NCI-H1436 (cell line): ENCODE measurements around the gene GTF2A1L.
"Not testable (repeated sequence)": the region's sequence is repeated elsewhere in the genome, so short reads cannot be mapped to it uniquely, and the experiment has no call there.

Experiments
- DNase-seq: peaks from one replicate; lab custom pipeline; 2025; lab: John Stamatoyannopoulos, UW

GTF2A1L gene

GRCh38 chr2:48617618-48618017 is at the start of gene GTF2A1L:
GTF2A1L (plus strand) TSS chr2:48617856; CDS start chr2:48617875, 19 bp downstream.
- no peak for DNase-seq

- no peak for DNase-seq
Observed at GRCh38 chr2:48568547-48568946, 49.1 kb upstream of the GTF2A1L start.

GRCh38 chr2:48569433-48569832 is 48.2 kb upstream of the GTF2A1L start:
- DNase-seq: no peak

- peak; percentile 19 for DNase-seq
Observed at GRCh38 chr2:48572816-48573215, 44.8 kb upstream of the GTF2A1L start.

- no peak for DNase-seq
Observed at GRCh38 chr2:48574353-48575287, 43.0 kb upstream of the GTF2A1L start.

GRCh38 chr2:48578313-48578712 is 39.3 kb upstream of the GTF2A1L start:
- no peak for DNase-seq

- no peak for DNase-seq
Observed at GRCh38 chr2:48583961-48584360, 33.7 kb upstream of the GTF2A1L start.

GRCh38 chr2:48584551-48584950 is 33.1 kb upstream of the GTF2A1L start:
- DNase-seq: no peak

GRCh38 chr2:48586433-48586832 is 31.2 kb upstream of the GTF2A1L start:
- DNase-seq: no peak

- DNase-seq: no peak
Observed at GRCh38 chr2:48587560-48587959, 30.1 kb upstream of the GTF2A1L start.

GRCh38 chr2:48587961-48588360 is 29.7 kb upstream of the GTF2A1L start:
- no peak for DNase-seq

GRCh38 chr2:48588745-48589144 is 28.9 kb upstream of the GTF2A1L start:
- no peak for DNase-seq

GRCh38 chr2:48589170-48589767 is 28.4 kb upstream of the GTF2A1L start:
- DNase-seq: peak; percentile 10

- DNase-seq: no peak
Observed at GRCh38 chr2:48590017-48590416, 27.6 kb upstream of the GTF2A1L start.

GRCh38 chr2:48592067-48592466 is 25.6 kb upstream of the GTF2A1L start:
- DNase-seq: no peak

GRCh38 chr2:48596751-48597150 is 20.9 kb upstream of the GTF2A1L start:
- DNase-seq: not testable (repeated sequence)

GRCh38 chr2:48597492-48597891 is 20.2 kb upstream of the GTF2A1L start:
- no peak for DNase-seq

GRCh38 chr2:48600204-48600813 is 17.3 kb upstream of the GTF2A1L start:
- peak; percentile 49 for DNase-seq

GRCh38 chr2:48600917-48601316 is 16.7 kb upstream of the GTF2A1L start:
- DNase-seq: no peak

GRCh38 chr2:48601349-48601748 is 16.3 kb upstream of the GTF2A1L start:
- DNase-seq: no peak

GRCh38 chr2:48605482-48606175 is 12.0 kb upstream of the GTF2A1L start:
- no peak for DNase-seq

GRCh38 chr2:48607307-48608014 is 10.2 kb upstream of the GTF2A1L start:
- no peak for DNase-seq
